Measurements from ENCODE around the gene MAPK8IP1. TPM values are rescaled to one million over a fixed set of nuclear protein-coding genes. Genes with fewer than 3 reads are reported as not detected.

Gene MAPK8IP1
- total RNA-seq, 1 experiment from 2014 or later, result 24.0 TPM

DNA sequence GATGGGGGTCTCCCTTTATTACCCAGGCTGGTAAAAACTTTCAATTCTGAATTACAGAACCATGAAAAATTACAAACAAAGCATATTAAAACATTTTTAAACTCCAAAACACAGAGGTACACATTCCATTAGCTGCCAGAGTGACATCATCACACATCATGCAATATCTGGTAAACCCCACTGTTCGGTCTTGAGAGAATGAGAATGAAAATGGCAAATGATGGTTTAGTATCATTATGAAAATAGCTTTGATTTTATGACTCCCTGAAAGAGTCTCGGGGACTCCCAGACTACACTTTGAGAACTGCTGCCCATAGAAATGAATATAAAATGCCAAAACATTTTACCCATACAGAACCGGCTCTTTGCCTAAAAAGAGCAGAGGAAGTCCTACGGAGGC, 55.8 kb downstream of the MAPK8IP1 start:
- no peak for DNase-seq (ENCODE audit: low read depth)

DNA sequence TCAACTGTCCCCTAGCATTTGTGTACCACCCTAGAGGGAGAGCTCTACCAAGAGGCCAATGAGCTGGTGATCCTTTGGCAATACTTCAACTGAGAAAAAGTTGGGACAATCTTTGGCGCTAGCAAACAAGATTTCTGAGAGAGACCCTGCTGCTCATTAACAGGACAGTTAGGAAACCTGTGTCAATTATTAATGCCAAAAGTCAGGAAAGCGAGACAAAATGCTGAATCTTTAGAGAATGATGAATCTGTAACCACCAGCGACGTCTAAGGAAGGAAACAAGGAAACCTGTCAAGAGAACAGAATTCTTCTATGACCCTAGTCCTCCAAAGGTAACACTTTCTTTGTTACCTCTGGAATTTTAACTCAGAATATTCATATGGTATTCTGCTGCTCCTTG, 56.9 kb downstream of the MAPK8IP1 start:
- no peak for DNase-seq (ENCODE audit: low read depth)

DNA sequence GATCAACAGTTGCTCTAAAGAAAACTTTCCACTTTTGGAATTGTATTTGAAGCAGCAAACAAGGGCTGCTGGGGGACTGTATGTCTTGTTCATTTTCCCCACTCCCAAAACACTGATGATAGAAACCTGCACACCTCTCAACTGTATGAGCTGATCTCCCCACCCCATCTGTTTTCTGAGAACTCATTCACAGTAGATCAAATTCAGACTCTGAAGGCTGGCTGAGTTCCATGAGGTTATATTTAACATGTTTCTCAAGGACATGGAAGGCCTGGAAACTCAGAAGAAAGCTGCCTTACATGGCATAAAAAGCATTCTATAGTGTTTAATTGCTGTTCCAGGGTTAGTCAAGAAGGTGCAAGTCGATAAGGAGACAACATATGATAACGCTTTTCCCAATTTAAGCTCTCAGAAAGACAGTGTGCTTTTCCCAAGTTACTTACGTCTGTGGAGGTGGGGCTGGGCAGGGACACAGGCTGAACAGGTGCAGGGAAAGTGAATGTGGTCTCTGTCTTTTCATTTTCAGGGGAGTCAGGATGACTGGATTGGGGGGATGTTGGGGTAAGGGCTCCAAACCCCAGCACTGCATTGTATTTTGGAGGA, 60.0 kb downstream of the MAPK8IP1 start:
- DNase-seq (ENCODE audit: low read depth), result no peak

DNA sequence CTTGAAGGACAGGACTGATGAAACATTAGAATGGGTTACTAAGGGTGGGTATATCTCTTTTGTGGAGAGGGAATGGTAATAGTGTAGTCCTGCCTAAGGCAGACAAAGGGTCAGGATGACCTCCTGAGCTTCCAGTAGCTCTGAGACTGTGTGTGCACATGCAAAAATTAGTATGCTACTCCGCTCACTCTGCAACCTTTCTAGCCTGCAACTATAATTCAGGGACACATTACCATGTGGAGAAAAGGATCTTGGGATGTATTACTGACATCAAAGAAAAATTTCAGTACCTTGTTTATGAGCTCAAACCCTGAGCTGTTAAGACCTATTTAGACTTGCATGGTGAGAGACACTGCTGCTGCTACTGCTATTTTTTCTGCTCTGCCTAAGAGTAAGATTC, 62.4 kb downstream of the MAPK8IP1 start:
- DNase-seq (ENCODE audit: low read depth), result no peak

DNA sequence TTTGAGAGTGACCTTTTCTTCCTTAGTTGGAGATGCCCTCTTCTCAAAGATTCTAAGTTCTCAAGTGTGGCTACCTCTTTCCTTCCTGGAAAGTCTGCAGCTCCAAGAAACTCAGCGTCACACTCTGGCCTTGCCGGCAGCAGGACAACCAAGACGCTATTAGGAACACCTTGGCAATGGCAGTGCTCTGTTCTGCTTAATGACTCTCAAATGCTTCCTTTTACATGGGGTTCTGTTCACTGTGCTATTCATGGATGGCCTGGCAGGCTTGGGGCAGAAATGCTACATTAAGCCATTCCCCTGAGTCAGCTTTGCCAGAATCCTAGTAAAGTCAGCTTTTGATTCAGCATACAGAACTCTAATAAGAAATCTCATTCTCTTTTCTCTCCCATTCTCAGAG, 62.9 kb downstream of the MAPK8IP1 start:
- no peak for DNase-seq (ENCODE audit: low read depth)

DNA sequence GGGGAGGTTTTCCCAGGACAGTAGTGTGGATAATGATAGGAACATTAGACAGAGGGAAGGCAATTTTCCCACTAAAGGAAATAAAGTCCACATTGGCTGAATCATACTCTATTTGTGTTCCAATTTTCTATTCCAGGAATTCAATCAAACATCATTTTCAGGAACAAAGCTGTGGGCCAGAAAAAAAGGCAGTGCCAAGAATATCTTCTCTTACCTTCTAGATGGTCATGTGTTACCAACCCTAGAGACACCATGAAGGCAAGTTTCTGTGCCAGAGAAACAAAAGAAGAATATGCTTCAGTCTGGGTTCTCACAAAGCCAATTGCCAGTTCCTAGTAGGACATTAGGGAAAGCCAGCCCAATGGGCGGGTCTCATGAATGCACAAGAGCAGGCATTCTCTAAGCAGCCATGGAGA, 64.5 kb downstream of the MAPK8IP1 start:
- DNase-seq (ENCODE audit: low read depth), result no peak

Other genes starting within 250 kb of the MAPK8IP1 start
- gene CHST1, start 220.0 kb upstream of the MAPK8IP1 start, total RNA-seq (2014; rRNA removed; shearing (Covaris generic)), result 2.4 and 2.9 TPM in 2 replicates
- gene SLC35C1, start 80.5 kb upstream of the MAPK8IP1 start, total RNA-seq (2014; rRNA removed; shearing (Covaris generic)), result 4.9 and 11.7 TPM in 2 replicates
- gene CRY2, start 38.2 kb upstream of the MAPK8IP1 start, total RNA-seq (2014; rRNA removed; shearing (Covaris generic)), result 3.9 and 4.1 TPM in 2 replicates
- 0.76 and 0.97 TPM in 2 replicates for gene FREY1, start 21.6 kb downstream of the MAPK8IP1 start, total RNA-seq (2014; rRNA removed; shearing (Covaris generic))
- gene PEX16, start 32.2 kb downstream of the MAPK8IP1 start, total RNA-seq (2014; rRNA removed; shearing (Covaris generic)), result 37.3 and 46.0 TPM in 2 replicates
- 0.23 TPM in 1 of 2 replicates, not detected in the other for gene LARGE2, start 37.0 kb downstream of the MAPK8IP1 start, total RNA-seq (2014; rRNA removed; shearing (Covaris generic))
- gene PHF21A, start 235.8 kb downstream of the MAPK8IP1 start, total RNA-seq (2014; rRNA removed; shearing (Covaris generic)), result 4.2 and 7.0 TPM in 2 replicates